Measurements from ENCODE around the gene NUDT2.

DNA sequence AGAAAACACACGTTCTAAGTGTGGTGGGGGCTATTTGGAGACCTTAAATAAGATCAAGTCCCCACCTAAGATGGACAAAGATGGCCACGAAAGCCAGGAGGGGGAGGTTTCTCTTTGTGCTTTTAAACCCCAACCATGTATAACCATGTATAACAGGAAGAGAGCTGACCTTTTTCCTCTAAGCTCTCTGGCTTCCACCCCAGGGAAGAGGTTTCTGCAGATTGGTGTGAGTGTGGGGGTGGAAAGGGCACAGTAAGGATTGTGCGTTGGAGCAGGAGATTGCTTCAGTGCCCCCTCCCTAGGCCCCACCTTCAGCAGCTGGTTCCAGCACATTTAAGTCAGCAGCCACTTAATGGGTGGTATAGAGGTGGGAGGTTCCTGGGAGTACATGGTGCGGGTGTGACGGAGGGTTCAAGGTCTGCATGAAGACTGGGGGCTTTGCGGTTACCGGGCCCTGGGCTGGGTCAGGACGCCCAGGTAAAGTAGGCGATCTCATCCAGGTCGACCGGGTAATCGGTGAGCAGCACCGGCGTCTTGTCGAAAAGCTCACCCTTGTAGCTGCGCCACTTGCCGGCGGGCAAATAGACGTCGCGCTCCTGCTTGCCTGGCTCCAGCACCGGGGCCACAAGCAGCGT, 41.1 kb downstream of the NUDT2 start:
- TF ChIP-seq, protein P1, sequence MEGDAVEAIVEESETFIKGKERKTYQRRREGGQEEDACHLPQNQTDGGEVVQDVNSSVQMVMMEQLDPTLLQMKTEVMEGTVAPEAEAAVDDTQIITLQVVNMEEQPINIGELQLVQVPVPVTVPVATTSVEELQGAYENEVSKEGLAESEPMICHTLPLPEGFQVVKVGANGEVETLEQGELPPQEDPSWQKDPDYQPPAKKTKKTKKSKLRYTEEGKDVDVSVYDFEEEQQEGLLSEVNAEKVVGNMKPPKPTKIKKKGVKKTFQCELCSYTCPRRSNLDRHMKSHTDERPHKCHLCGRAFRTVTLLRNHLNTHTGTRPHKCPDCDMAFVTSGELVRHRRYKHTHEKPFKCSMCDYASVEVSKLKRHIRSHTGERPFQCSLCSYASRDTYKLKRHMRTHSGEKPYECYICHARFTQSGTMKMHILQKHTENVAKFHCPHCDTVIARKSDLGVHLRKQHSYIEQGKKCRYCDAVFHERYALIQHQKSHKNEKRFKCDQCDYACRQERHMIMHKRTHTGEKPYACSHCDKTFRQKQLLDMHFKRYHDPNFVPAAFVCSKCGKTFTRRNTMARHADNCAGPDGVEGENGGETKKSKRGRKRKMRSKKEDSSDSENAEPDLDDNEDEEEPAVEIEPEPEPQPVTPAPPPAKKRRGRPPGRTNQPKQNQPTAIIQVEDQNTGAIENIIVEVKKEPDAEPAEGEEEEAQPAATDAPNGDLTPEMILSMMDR (IDR thresholded peaks at IDR 0.05 in 2 of 3, conservative IDR thresholded peaks at IDR 0.05 in 1 of 3; ENCODE audit: control insufficient read depth in 2 of 3, extremely low read depth in 1 of 3, insufficient read depth in 1 of 3, low read depth in 3 of 3, low read length in 3 of 3), result no peak
- no peak for TF ChIP-seq EP300 (IDR thresholded peaks at IDR 0.05; ENCODE audit: borderline replicate concordance in 1 of 2, control insufficient read depth in 1 of 2, low read depth in 2 of 2, low read length in 2 of 2)
- TF ChIP-seq, protein P2, sequence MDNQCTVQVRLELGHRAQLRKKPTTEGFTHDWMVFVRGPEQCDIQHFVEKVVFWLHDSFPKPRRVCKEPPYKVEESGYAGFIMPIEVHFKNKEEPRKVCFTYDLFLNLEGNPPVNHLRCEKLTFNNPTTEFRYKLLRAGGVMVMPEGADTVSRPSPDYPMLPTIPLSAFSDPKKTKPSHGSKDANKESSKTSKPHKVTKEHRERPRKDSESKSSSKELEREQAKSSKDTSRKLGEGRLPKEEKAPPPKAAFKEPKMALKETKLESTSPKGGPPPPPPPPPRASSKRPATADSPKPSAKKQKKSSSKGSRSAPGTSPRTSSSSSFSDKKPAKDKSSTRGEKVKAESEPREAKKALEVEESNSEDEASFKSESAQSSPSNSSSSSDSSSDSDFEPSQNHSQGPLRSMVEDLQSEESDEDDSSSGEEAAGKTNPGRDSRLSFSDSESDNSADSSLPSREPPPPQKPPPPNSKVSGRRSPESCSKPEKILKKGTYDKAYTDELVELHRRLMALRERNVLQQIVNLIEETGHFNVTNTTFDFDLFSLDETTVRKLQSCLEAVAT (IDR thresholded peaks at IDR 0.05), result no peak
- no peak for TF ChIP-seq SP1 (IDR thresholded peaks at IDR 0.05; ENCODE audit: low read depth, low read length)
- TF ChIP-seq ZNF274 (IDR thresholded peaks at IDR 0.05; ENCODE audit: insufficient read depth, insufficient read length), result no peak
- TF ChIP-seq ZNF622 (IDR thresholded peaks at IDR 0.05), result no peak
- TF ChIP-seq NR2C2 (IDR thresholded peaks at IDR 0.05; ENCODE audit: borderline replicate concordance, control insufficient read depth, insufficient read length, low read depth), result no peak
- TF ChIP-seq EZH2 (IDR thresholded peaks at IDR 0.05; ENCODE audit: borderline replicate concordance, control insufficient read depth, low read depth, low read length), result no peak
- TF ChIP-seq HDAC2 (IDR thresholded peaks at IDR 0.05), result no peak
- TF ChIP-seq POLR2A (IDR thresholded peaks at IDR 0.05; ENCODE audit: low read depth, low read length), result no peak
- TF ChIP-seq SMC3 (IDR thresholded peaks at IDR 0.05; ENCODE audit: borderline replicate concordance, low read length), result no peak
- no peak for TF ChIP-seq MTA2 (IDR thresholded peaks at IDR 0.05; ENCODE audit: low read depth)
- TF ChIP-seq RCOR1 (conservative IDR thresholded peaks at IDR 0.05; ENCODE audit: low read depth, low read length), result no peak
- no peak for TF ChIP-seq ESRRA (IDR thresholded peaks at IDR 0.05; ENCODE audit: low read length)
